NT2/D1 (cell line): Measurements from ENCODE around the gene DLG2.

Experiments
- SUZ12 ChIP-seq: IDR thresholded peaks from 2 replicates; pipeline ENCODE4 v1.6.1; 2011; ENCODE audit not compliant: insufficient read length, insufficient read depth; ENCODE audit errors: extremely low read depth
- YY1 ChIP-seq: IDR thresholded peaks from 2 replicates; pipeline ENCODE4 v1.6.1; 2011; ENCODE audit not compliant: insufficient read length, insufficient read depth
- ZNF274 ChIP-seq: IDR thresholded peaks from 2 replicates; pipeline ENCODE4 v1.6.1; 2011; ENCODE audit warnings: mild to moderate bottlenecking, low read depth, low read length

DNA sequence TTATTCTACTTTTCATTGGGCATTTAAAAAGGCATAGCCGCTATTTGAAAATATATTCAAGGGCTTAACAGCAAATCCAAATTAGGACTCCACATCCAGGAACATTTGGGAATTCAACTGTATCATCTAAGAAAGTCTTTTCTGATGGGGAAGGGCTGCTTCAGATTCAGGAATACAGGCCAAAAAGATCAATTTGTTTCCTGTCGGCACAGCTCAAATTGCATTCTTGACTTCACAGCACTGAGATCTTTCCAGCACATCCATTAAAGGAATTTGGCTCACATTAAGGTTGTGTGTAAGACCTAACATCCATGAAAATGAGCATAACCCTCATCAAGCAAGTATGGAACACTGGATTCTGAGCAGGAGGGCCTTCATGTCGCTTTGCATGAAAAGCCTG, 1171.5 kb downstream of the DLG2 start:
- TF ChIP-seq YY1 (no peak), SUZ12 (no peak), ZNF274 (no peak)
